Right renal cortex interstitium (tissue), 3 donors: ENCODE data around the gene RPS6KA4. TPM values are rescaled to one million over a fixed set of nuclear protein-coding genes. Genes with fewer than 3 reads are reported as not detected.

Experiments used
- DNase-seq, 3 donors: peaks; one replicate each; pipeline ENCODE4 v3.0.0-alpha.2; 2013; ENCODE audit warnings: low read depth in 3 of 3, low spot score in 2 of 3
- polyA plus RNA-seq, 3 donors: library from polyadenylated mRNA; unstranded; fragments of 120-200 nt; gene quantifications; one replicate each; pipeline ENCODE4 v1.2.1, GENCODE V29; 2013; ENCODE audit not compliant: insufficient read length in 3 of 3

The RPS6KA4 gene
- polyA plus RNA-seq, 3 donors: 8.7 to 10.4 (median 9.8) TPM

GRCh38 chr11:64384028-64384737 is 25.2 kb downstream of the RPS6KA4 start:
- DNase-seq: no peak

- DNase-seq: no peak
Observed at GRCh38 chr11:64384981-64385944, 26.3 kb downstream of the RPS6KA4 start.

GRCh38 chr11:64385945-64386704 is 27.2 kb downstream of the RPS6KA4 start:
- DNase-seq: no peak

GRCh38 chr11:64387916-64388315 is 29.0 kb downstream of the RPS6KA4 start:
- DNase-seq: no peak

- DNase-seq: no peak
Observed at GRCh38 chr11:64388894-64389293, 29.9 kb downstream of the RPS6KA4 start.

GRCh38 chr11:64389851-64390250 is 30.9 kb downstream of the RPS6KA4 start:
- DNase-seq: no peak

- no peak for DNase-seq
Observed at GRCh38 chr11:64390558-64390957, 31.6 kb downstream of the RPS6KA4 start.

- no peak for DNase-seq
Observed at GRCh38 chr11:64391839-64392238, 32.9 kb downstream of the RPS6KA4 start.

- DNase-seq: no peak
Observed at GRCh38 chr11:64395545-64396078, 36.6 kb downstream of the RPS6KA4 start.

- DNase-seq: peak in 1 of 3 donors; percentile 33
Observed at GRCh38 chr11:64396079-64396591, 37.2 kb downstream of the RPS6KA4 start.

- no peak for DNase-seq
Observed at GRCh38 chr11:64400102-64400501, 41.1 kb downstream of the RPS6KA4 start.

- DNase-seq: no peak
Observed at GRCh38 chr11:64400667-64401066, 41.7 kb downstream of the RPS6KA4 start.

GRCh38 chr11:64401775-64402174 is 42.8 kb downstream of the RPS6KA4 start:
- no peak for DNase-seq

GRCh38 chr11:64403106-64403505 is 44.1 kb downstream of the RPS6KA4 start:
- no peak for DNase-seq

GRCh38 chr11:64406221-64406946 is 47.4 kb downstream of the RPS6KA4 start:
- peak in 1 of 3 donors; percentile 32 for DNase-seq

GRCh38 chr11:64407221-64407620 is 48.3 kb downstream of the RPS6KA4 start:
- DNase-seq: no peak

GRCh38 chr11:64407630-64408029 is 48.7 kb downstream of the RPS6KA4 start:
- no peak for DNase-seq

GRCh38 chr11:64409278-64409677 is 50.3 kb downstream of the RPS6KA4 start:
- no peak for DNase-seq

- DNase-seq: peak in 2 of 3 donors; percentile 51 to 58
Observed at GRCh38 chr11:64409707-64410403, 50.9 kb downstream of the RPS6KA4 start.
